ENCODE results near the gene HSD17B12.

- TF ChIP-seq, protein P1, sequence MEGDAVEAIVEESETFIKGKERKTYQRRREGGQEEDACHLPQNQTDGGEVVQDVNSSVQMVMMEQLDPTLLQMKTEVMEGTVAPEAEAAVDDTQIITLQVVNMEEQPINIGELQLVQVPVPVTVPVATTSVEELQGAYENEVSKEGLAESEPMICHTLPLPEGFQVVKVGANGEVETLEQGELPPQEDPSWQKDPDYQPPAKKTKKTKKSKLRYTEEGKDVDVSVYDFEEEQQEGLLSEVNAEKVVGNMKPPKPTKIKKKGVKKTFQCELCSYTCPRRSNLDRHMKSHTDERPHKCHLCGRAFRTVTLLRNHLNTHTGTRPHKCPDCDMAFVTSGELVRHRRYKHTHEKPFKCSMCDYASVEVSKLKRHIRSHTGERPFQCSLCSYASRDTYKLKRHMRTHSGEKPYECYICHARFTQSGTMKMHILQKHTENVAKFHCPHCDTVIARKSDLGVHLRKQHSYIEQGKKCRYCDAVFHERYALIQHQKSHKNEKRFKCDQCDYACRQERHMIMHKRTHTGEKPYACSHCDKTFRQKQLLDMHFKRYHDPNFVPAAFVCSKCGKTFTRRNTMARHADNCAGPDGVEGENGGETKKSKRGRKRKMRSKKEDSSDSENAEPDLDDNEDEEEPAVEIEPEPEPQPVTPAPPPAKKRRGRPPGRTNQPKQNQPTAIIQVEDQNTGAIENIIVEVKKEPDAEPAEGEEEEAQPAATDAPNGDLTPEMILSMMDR (IDR thresholded peaks at IDR 0.05): no peak
- TF ChIP-seq POLR2A (IDR thresholded peaks at IDR 0.05): no peak
Measured at GRCh38 chr11:43674560-43674959, 6.0 kb upstream of the HSD17B12 start.

Data from breast epithelium (tissue), 3 donors.